GM12878 (cell line): ENCODE data around the gene ADAMTSL1.

Experiments used
- FOXM1 ChIP-seq: IDR thresholded peaks from 2 replicates; pipeline ENCODE4 v1.6.1; 2012; ENCODE audit warnings: low read depth, mild to moderate bottlenecking, inconsistent platforms, low read length, moderate library complexity
- JUND ChIP-seq: IDR thresholded peaks from 2 replicates; pipeline ENCODE4 v1.6.1; 2012; ENCODE audit warnings: low read depth, mild to moderate bottlenecking, low read length, improper control_type of control experiment, moderate library complexity
- MXI1 ChIP-seq: fragments of 150-350 bp; IDR thresholded peaks from 2 replicates; pipeline ENCODE4 v1.6.1; 2011; ENCODE audit warnings: low read depth, mild to moderate bottlenecking, inconsistent platforms, low read length, improper control_type of control experiment
- NFIC ChIP-seq: IDR thresholded peaks from 2 replicates; pipeline ENCODE4 v1.6.1; 2012; ENCODE audit warnings: low read depth, mild to moderate bottlenecking, inconsistent platforms, low read length, moderate library complexity
- RCOR1 ChIP-seq: conservative IDR thresholded peaks from 2 replicates; pipeline ENCODE4 v1.6.1; 2012; ENCODE audit warnings: low read depth, low read length, improper control_type of control experiment
- RFX5 ChIP-seq: IDR thresholded peaks from 2 replicates; pipeline ENCODE4 v1.6.1; 2011; ENCODE audit warnings: low read depth, low read length, improper control_type of control experiment
- TCF12 ChIP-seq: IDR thresholded peaks from 2 replicates; pipeline ENCODE4 v1.6.1; 2011; ENCODE audit warnings: low read depth, mild to moderate bottlenecking, low read length
- YY1 ChIP-seq: IDR thresholded peaks from 2 replicates; pipeline ENCODE4 v1.6.1; 2011; ENCODE audit warnings: low read depth, mild to moderate bottlenecking, low read length
- ZNF207 ChIP-seq: fragments of 450-650 bp; IDR thresholded peaks from 2 replicates; pipeline ENCODE4 v1.6.1; 2014; ENCODE audit warnings: antibody characterized with exemption, mild to moderate bottlenecking, borderline replicate concordance
- ZNF24 ChIP-seq: fragments of 450-650 bp; IDR thresholded peaks from 2 replicates; pipeline ENCODE4 v1.6.1; 2017; ENCODE audit warnings: antibody characterized with exemption, mild to moderate bottlenecking
- TF ChIP-seq, protein P1 (sequence below), 3 experiments: IDR thresholded peaks in 2 of 3; conservative IDR thresholded peaks in 1 of 3; 2 replicates each; pipeline ENCODE4 v1.5.1; 2011; ENCODE audit warnings: low read depth in 3 of 3, low read length in 3 of 3, mild to moderate bottlenecking in 3 of 3, control low read depth in 2 of 3, moderate library complexity in 2 of 3, inconsistent platforms in 1 of 3, mixed read lengths in 1 of 3; ENCODE audit not compliant: control insufficient read depth in 2 of 3, insufficient read depth in 1 of 3; ENCODE audit errors: extremely low read depth in 1 of 3

DNA sequence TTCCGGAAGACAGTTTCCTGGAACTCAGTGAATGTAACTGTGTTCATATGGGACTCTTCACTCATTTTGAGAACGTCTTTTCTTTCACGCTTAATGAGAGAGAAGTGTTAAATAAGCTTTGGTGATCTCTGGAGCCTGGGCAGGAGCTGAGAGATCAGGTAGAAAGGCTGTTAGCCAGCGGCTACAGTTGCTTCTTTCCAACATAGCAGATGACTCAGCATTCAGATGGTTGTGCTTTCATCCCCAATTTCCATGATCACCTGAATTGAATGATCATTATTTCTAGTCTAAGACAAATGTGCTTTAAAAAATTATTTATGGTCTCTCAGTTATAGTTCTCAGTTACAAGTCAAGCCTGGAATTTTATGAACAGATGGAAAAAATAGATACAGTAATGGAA lies 234.5 kb downstream of the ADAMTSL1 start:
- TF ChIP-seq ZNF24 (no peak), TCF12 (no peak), ZNF207 (no peak), RCOR1 (no peak), JUND (no peak), FOXM1 (no peak), NFIC (no peak), YY1 (no peak), MXI1 (no peak), RFX5 (no peak)
- TF ChIP-seq, protein P1, sequence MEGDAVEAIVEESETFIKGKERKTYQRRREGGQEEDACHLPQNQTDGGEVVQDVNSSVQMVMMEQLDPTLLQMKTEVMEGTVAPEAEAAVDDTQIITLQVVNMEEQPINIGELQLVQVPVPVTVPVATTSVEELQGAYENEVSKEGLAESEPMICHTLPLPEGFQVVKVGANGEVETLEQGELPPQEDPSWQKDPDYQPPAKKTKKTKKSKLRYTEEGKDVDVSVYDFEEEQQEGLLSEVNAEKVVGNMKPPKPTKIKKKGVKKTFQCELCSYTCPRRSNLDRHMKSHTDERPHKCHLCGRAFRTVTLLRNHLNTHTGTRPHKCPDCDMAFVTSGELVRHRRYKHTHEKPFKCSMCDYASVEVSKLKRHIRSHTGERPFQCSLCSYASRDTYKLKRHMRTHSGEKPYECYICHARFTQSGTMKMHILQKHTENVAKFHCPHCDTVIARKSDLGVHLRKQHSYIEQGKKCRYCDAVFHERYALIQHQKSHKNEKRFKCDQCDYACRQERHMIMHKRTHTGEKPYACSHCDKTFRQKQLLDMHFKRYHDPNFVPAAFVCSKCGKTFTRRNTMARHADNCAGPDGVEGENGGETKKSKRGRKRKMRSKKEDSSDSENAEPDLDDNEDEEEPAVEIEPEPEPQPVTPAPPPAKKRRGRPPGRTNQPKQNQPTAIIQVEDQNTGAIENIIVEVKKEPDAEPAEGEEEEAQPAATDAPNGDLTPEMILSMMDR (IDR thresholded peaks at IDR 0.05 in 2 of 3, conservative IDR thresholded peaks at IDR 0.05 in 1 of 3; ENCODE audit: control insufficient read depth in 2 of 3, extremely low read depth in 1 of 3, insufficient read depth in 1 of 3, low read depth in 3 of 3, low read length in 3 of 3), result no peak
